Liver (tissue), 3 donors: Measurements from ENCODE around the gene LHX3.

Source experiments
- EGR1 ChIP-seq, 2 donors: IDR thresholded peaks; 2 replicates each; pipeline ENCODE4 v1.6.1; 2016 to 2018; ENCODE audit warnings: antibody characterized with exemption in 2 of 2, low read depth in 2 of 2
- FOXA1 ChIP-seq: IDR thresholded peaks from 2 replicates; pipeline ENCODE4 v1.6.1; 2016; ENCODE audit warnings: antibody characterized with exemption
- GABPA ChIP-seq, 2 donors: IDR thresholded peaks in 1 of 2; conservative IDR thresholded peaks in 1 of 2; 2 replicates each; pipeline ENCODE4 v1.6.1; 2016; ENCODE audit warnings: antibody characterized with exemption in 2 of 2, mild to moderate bottlenecking in 1 of 2, moderate library complexity in 1 of 2
- JUND ChIP-seq, 2 donors: IDR thresholded peaks; 2 replicates each; pipeline ENCODE4 v1.6.1; 2016; ENCODE audit warnings: antibody characterized with exemption in 2 of 2
- RAD21 ChIP-seq, 2 donors: IDR thresholded peaks; 2 replicates each; pipeline ENCODE4 v1.6.1; 2016; ENCODE audit warnings: antibody characterized with exemption in 2 of 2, mild to moderate bottlenecking in 2 of 2
- REST ChIP-seq: IDR thresholded peaks from 2 replicates; pipeline ENCODE4 v1.6.1; 2016; ENCODE audit warnings: antibody characterized with exemption, mild to moderate bottlenecking
- TAF1 ChIP-seq: conservative IDR thresholded peaks from 2 replicates; pipeline ENCODE4 v1.6.1; 2016; ENCODE audit warnings: antibody characterized with exemption, mild to moderate bottlenecking
- YY1 ChIP-seq: IDR thresholded peaks from 2 replicates; pipeline ENCODE4 v1.6.1; 2016; ENCODE audit warnings: antibody characterized with exemption, mild to moderate bottlenecking
- TF ChIP-seq, protein P1 (sequence below): fragments of 150-350 bp; IDR thresholded peaks from 2 replicates; pipeline ENCODE4 v1.5.1; 2017; ENCODE audit warnings: improper control_type of control experiment, low read depth, low read length; ENCODE audit not compliant: missing input control
- TF ChIP-seq, protein P2 (sequence below): IDR thresholded peaks from 2 replicates; pipeline ENCODE4 v1.6.1; 2016; ENCODE audit warnings: antibody characterized with exemption
- TF ChIP-seq, protein P3 (sequence below): IDR thresholded peaks from 2 replicates; pipeline ENCODE4 v1.6.1; 2016; ENCODE audit warnings: antibody characterized with exemption
- donor health status: healthy.
- donor health status: healthy.

DNA sequence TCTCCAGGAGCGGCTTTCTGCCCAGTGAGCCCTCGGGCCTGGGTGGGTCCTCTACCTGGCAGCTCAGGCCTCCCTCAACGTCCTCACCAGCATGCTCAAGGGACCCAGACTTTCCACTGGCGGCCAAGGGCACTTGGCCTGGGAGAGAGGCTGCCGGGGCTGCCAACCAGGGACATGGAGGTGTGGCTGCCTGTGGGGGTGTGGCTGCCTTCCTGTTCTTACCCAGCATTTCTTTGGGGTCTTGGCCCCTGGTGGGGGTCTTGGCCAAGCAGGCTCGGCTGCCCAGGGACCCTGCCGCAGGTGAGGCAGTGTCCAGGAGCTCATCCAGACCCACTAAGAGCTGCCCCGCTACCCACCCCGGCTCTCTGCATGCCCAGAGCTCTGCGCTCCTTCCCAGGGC lies 47.9 kb upstream of the LHX3 start:
- no peak for TF ChIP-seq EGR1 (IDR thresholded peaks at IDR 0.05; ENCODE audit: low read depth in 2 of 2)
- TF ChIP-seq, protein P1, sequence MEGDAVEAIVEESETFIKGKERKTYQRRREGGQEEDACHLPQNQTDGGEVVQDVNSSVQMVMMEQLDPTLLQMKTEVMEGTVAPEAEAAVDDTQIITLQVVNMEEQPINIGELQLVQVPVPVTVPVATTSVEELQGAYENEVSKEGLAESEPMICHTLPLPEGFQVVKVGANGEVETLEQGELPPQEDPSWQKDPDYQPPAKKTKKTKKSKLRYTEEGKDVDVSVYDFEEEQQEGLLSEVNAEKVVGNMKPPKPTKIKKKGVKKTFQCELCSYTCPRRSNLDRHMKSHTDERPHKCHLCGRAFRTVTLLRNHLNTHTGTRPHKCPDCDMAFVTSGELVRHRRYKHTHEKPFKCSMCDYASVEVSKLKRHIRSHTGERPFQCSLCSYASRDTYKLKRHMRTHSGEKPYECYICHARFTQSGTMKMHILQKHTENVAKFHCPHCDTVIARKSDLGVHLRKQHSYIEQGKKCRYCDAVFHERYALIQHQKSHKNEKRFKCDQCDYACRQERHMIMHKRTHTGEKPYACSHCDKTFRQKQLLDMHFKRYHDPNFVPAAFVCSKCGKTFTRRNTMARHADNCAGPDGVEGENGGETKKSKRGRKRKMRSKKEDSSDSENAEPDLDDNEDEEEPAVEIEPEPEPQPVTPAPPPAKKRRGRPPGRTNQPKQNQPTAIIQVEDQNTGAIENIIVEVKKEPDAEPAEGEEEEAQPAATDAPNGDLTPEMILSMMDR = no peak
- TF ChIP-seq YY1 = no peak
- TF ChIP-seq TAF1 = no peak
- TF ChIP-seq GABPA (IDR thresholded peaks at IDR 0.05 in 1 of 2, conservative IDR thresholded peaks at IDR 0.05 in 1 of 2) = no peak
- TF ChIP-seq, protein P2, sequence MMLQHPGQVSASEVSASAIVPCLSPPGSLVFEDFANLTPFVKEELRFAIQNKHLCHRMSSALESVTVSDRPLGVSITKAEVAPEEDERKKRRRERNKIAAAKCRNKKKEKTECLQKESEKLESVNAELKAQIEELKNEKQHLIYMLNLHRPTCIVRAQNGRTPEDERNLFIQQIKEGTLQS = no peak
- no peak for TF ChIP-seq REST
- TF ChIP-seq, protein P3, sequence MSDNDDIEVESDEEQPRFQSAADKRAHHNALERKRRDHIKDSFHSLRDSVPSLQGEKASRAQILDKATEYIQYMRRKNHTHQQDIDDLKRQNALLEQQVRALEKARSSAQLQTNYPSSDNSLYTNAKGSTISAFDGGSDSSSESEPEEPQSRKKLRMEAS = no peak
- TF ChIP-seq FOXA1 = no peak
- TF ChIP-seq RAD21 (IDR thresholded peaks at IDR 0.05) = no peak
- no peak for TF ChIP-seq JUND (IDR thresholded peaks at IDR 0.05)
